Esophagus muscularis mucosa (tissue), 4 donors: Measurements from ENCODE around the gene RAET1E.

Experiments
- EP300 ChIP-seq: sonication (generic); formaldehyde crosslinking; IDR thresholded peaks from one replicate; pipeline ENCODE4 v1.6.1; 2017; ENCODE audit warnings: antibody characterized with exemption
- POLR2A ChIP-seq: fragments of 450-650 bp; IDR thresholded peaks from one replicate; pipeline ENCODE4 v1.6.1; 2017; ENCODE audit warnings: antibody characterized with exemption, moderate library complexity, mild to moderate bottlenecking, low read depth
- POLR2AphosphoS5 ChIP-seq, 2 donors: sonication (generic); formaldehyde crosslinking; IDR thresholded peaks; one replicate each; pipeline ENCODE4 v1.6.1; 2017; ENCODE audit warnings: antibody characterized with exemption in 2 of 2
- TF ChIP-seq, protein P1 (sequence below), 3 experiments: fragments of 200-600 bp in 2 of 3; fragments of 450-650 bp in 1 of 3; sonication (generic) in 2 of 3; IDR thresholded peaks; one replicate each; pipeline ENCODE4 v1.5.1; 2017 to 2019; ENCODE audit warnings: antibody characterized with exemption in 3 of 3, mild to moderate bottlenecking in 2 of 3, moderate library complexity in 1 of 3

DNA sequence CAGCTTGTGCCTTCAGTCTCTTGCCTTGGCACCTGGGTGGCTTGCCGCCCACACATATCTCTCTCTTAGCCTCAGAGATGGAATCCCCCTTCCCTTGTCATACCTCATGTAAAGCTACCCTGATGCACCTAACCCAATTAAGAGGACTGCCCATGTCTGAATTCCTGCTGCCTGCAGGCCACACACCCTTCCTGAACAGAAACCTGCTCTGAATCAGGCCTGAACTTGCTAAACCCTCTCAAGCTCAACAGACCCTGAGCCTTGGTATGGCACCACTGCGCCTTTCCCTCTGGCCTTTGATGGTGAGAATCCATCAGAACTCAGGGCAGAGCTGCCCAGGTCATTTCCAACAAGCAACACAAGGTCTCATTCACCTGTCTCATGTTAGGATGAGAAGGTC lies 19.8 kb upstream of the RAET1E start:
- TF ChIP-seq, protein P1, sequence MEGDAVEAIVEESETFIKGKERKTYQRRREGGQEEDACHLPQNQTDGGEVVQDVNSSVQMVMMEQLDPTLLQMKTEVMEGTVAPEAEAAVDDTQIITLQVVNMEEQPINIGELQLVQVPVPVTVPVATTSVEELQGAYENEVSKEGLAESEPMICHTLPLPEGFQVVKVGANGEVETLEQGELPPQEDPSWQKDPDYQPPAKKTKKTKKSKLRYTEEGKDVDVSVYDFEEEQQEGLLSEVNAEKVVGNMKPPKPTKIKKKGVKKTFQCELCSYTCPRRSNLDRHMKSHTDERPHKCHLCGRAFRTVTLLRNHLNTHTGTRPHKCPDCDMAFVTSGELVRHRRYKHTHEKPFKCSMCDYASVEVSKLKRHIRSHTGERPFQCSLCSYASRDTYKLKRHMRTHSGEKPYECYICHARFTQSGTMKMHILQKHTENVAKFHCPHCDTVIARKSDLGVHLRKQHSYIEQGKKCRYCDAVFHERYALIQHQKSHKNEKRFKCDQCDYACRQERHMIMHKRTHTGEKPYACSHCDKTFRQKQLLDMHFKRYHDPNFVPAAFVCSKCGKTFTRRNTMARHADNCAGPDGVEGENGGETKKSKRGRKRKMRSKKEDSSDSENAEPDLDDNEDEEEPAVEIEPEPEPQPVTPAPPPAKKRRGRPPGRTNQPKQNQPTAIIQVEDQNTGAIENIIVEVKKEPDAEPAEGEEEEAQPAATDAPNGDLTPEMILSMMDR (IDR thresholded peaks at IDR 0.05), result no peak
- no peak for TF ChIP-seq POLR2A
- no peak for TF ChIP-seq POLR2AphosphoS5 (IDR thresholded peaks at IDR 0.05)
- TF ChIP-seq EP300, result no peak
